GM21723 (cell line): ENCODE results near the gene SLC35D3.
A peak's percentile ranks its signal among the peaks of the same experiment; 100 is the strongest.
"Not testable (repeated sequence)": the region's sequence is repeated elsewhere in the genome, so short reads cannot be mapped to it uniquely, and the experiment has no call there.

Experiments used
- ATAC-seq: cut with Tn5 transposase; IDR thresholded peaks from one replicate; pipeline ENCODE4 v1.9.1; 2021; ENCODE audit warnings: mild to moderate bottlenecking, moderate library complexity; ENCODE audit not compliant: unreplicated experiment

Gene SLC35D3

GRCh38 chr6:136963259-136963658 lies 41.2 kb downstream of the SLC35D3 start:
- no peak for ATAC-seq

GRCh38 chr6:136964398-136964797 lies 42.3 kb downstream of the SLC35D3 start:
- ATAC-seq: no peak

- ATAC-seq: peak; percentile 96
Observed at GRCh38 chr6:136967876-136968752, 46.0 kb downstream of the SLC35D3 start.

- ATAC-seq: no peak
Observed at GRCh38 chr6:136968837-136969236, 46.7 kb downstream of the SLC35D3 start.

- no peak for ATAC-seq
Observed at GRCh38 chr6:136969433-136969832, 47.3 kb downstream of the SLC35D3 start.

- ATAC-seq: no peak
Observed at GRCh38 chr6:136969930-136970329, 47.8 kb downstream of the SLC35D3 start.

GRCh38 chr6:136971609-136972008 lies 49.5 kb downstream of the SLC35D3 start:
- ATAC-seq: no peak

GRCh38 chr6:136973781-136974180 lies 51.7 kb downstream of the SLC35D3 start:
- not testable (repeated sequence) for ATAC-seq
